Measurements from ENCODE around the gene PPP2R5B. TPM values are rescaled to one million over a fixed set of nuclear protein-coding genes. Genes with fewer than 3 reads are reported as not detected.

The PPP2R5B gene
- total RNA-seq, 1 donor from 2014 or later, result 115 TPM

- H3K4me3 ChIP-seq, result no peak overlapping the region
- peaks cover 5% of the 10 kb centered on the region in 2 donors for H3K4me1 ChIP-seq
- H3K27me3 ChIP-seq, result no peaks in the 10 kb centered on the region
- peaks cover 10 to 15% of the 10 kb centered on the region in 2 donors for H3K36me3 ChIP-seq
- no peak for DNase-seq (ENCODE audit: low spot score in 2 of 2)
- no peaks in the 10 kb centered on the region for H3K9me3 ChIP-seq
- no peak overlapping the region for H3K27ac ChIP-seq
- TF ChIP-seq CTCF (IDR thresholded peaks at IDR 0.05), result no peak
- intact Hi-C loops (cut with DNase I), result no loop called here
Measured at GRCh38 chr11:64891215-64891848, 33.2 kb upstream of the PPP2R5B start.

- intact Hi-C loops (cut with DNase I), result no loop called here
- Histone ChIP-seq H3K27ac (no peak overlapping the region), H3K36me3 (peaks cover 13 to 20% of the 10 kb centered on the region in 2 donors), H3K4me3 (no peak overlapping the region), H3K9me3 (no peaks in the 10 kb centered on the region), H3K27me3 (no peaks in the 10 kb centered on the region), H3K4me1 (peaks cover 5% of the 10 kb centered on the region in 2 donors)
- no peak for DNase-seq (ENCODE audit: low spot score in 2 of 2)
- no peak for TF ChIP-seq CTCF (IDR thresholded peaks at IDR 0.05)
Measured at GRCh38 chr11:64891880-64892279, 32.6 kb upstream of the PPP2R5B start.

GRCh38 chr11:64892411-64892831 is 32.1 kb upstream of the PPP2R5B start:
- Histone ChIP-seq H3K27me3 (no peaks in the 10 kb centered on the region), H3K9me3 (no peaks in the 10 kb centered on the region), H3K36me3 (peaks cover 19 to 25% of the 10 kb centered on the region in 2 donors), H3K27ac (no peak overlapping the region), H3K4me3 (no peak overlapping the region), H3K4me1 (peaks cover 4 to 5% of the 10 kb centered on the region in 2 donors)
- no peak for DNase-seq (ENCODE audit: low spot score in 2 of 2)
- intact Hi-C loops (cut with DNase I), result no loop called here
- no peak for TF ChIP-seq CTCF (IDR thresholded peaks at IDR 0.05)

DNA sequence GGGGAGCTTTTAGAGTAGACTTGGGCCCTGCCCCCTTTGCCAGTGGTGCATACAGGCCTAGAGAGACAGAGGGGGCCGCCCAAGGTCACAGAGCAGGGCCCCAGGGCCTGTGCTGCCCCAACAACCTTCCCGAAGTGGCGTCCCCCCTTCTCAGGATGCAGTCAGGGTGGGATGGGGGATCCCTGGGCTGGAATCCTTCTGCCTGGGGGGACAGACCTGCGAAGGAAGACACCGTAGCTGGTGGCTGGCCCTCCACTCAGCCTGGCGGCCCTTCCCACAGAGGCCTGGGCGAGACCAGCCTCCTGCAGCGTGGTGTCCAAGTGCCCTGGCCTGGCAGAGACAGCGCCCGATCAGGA is 31.7 kb upstream of the PPP2R5B start:
- intact Hi-C loops (cut with DNase I), result no loop called here
- Histone ChIP-seq H3K27me3 (no peaks in the 10 kb centered on the region), H3K27ac (no peak overlapping the region), H3K4me3 (no peak overlapping the region), H3K36me3 (peaks cover 23 to 29% of the 10 kb centered on the region in 2 donors), H3K4me1 (peaks cover under 1 to 3% of the 10 kb centered on the region in 2 donors), H3K9me3 (no peaks in the 10 kb centered on the region)
- no peak for TF ChIP-seq CTCF (IDR thresholded peaks at IDR 0.05)
- no peak for DNase-seq (ENCODE audit: low spot score in 2 of 2)

- DNase-seq (ENCODE audit: low spot score in 2 of 2), result no peak
- Histone ChIP-seq H3K36me3 (peaks cover 26 to 36% of the 10 kb centered on the region in 2 donors), H3K4me3 (no peak overlapping the region), H3K27ac (no peak overlapping the region), H3K9me3 (no peaks in the 10 kb centered on the region), H3K27me3 (no peaks in the 10 kb centered on the region), H3K4me1 (no peaks in the 10 kb centered on the region)
- no peak for TF ChIP-seq CTCF (IDR thresholded peaks at IDR 0.05)
- intact Hi-C loops (cut with DNase I), result loop anchor here (1.0 kb wide), 1 partner anchor 46 kb away; no protein-coding TSS in a partner anchor
Measured at GRCh38 chr11:64893194-64894069, 31.1 kb upstream of the PPP2R5B start.

Data from ascending aorta (tissue), 2 donors.